Ishikawa (cell line): ENCODE data around the gene CFAP161.

Experiments used
- CEBPB ChIP-seq: IDR thresholded peaks from 2 replicates; pipeline ENCODE4 v1.6.1; 2012
- CREB1 ChIP-seq: IDR thresholded peaks from 2 replicates; pipeline ENCODE4 v1.6.1; 2012; ENCODE audit warnings: low read depth
- EGR1 ChIP-seq: IDR thresholded peaks from 2 replicates; pipeline ENCODE4 v1.6.1; 2012
- EP300 ChIP-seq: IDR thresholded peaks from 2 replicates; pipeline ENCODE4 v1.6.1; 2012; ENCODE audit warnings: borderline replicate concordance
- FOXM1 ChIP-seq: IDR thresholded peaks from 2 replicates; pipeline ENCODE4 v1.6.1; 2012; ENCODE audit warnings: low read depth, borderline replicate concordance
- MAX ChIP-seq: IDR thresholded peaks from 2 replicates; pipeline ENCODE4 v1.6.1; 2012
- NFIC ChIP-seq: IDR thresholded peaks from 2 replicates; pipeline ENCODE4 v1.6.1; 2012
- RAD21 ChIP-seq: IDR thresholded peaks from 2 replicates; pipeline ENCODE4 v1.6.1; 2012; ENCODE audit warnings: low read depth
- REST ChIP-seq: IDR thresholded peaks from 2 replicates; pipeline ENCODE4 v1.6.1; 2012; ENCODE audit warnings: low read depth, mild to moderate bottlenecking
- TAF1 ChIP-seq: IDR thresholded peaks from 2 replicates; pipeline ENCODE4 v1.6.1; 2012; ENCODE audit warnings: low read depth, mild to moderate bottlenecking
- TCF12 ChIP-seq: IDR thresholded peaks from 2 replicates; pipeline ENCODE4 v1.6.1; 2012; ENCODE audit warnings: low read depth
- TEAD4 ChIP-seq: IDR thresholded peaks from 2 replicates; pipeline ENCODE4 v1.6.1; 2012
- USF1 ChIP-seq: IDR thresholded peaks from 2 replicates; pipeline ENCODE4 v1.6.1; 2012
- YY1 ChIP-seq: IDR thresholded peaks from 2 replicates; pipeline ENCODE4 v1.6.1; 2012; ENCODE audit warnings: low read depth
- ZBTB7A ChIP-seq: IDR thresholded peaks from 2 replicates; pipeline ENCODE4 v1.6.1; 2012; ENCODE audit warnings: low read depth

CFAP161 gene

GRCh38 chr15:81117581-81117980 is 16.5 kb upstream of the CFAP161 start:
- TF ChIP-seq CREB1 (no peak), USF1 (no peak), TEAD4 (no peak), REST (no peak), TAF1 (no peak), FOXM1 (no peak), YY1 (no peak), CEBPB (no peak), RAD21 (no peak), EGR1 (no peak), ZBTB7A (no peak), MAX (no peak), TCF12 (no peak), NFIC (no peak), EP300 (no peak)

- TF ChIP-seq MAX (0 out of 2 replicates have a peak, but pooled peaks have one; percentile 25), TAF1 (no peak)
Observed at GRCh38 chr15:81118361-81118760, 15.7 kb upstream of the CFAP161 start.

GRCh38 chr15:81120069-81120468 is 14.0 kb upstream of the CFAP161 start:
- TF ChIP-seq TCF12 (no peak), FOXM1 (no peak), USF1 (no peak), MAX (no peak), CREB1 (no peak), YY1 (no peak), NFIC (no peak), TEAD4 (no peak), RAD21 (no peak), TAF1 (no peak)

- TF ChIP-seq YY1 (no peak), EP300 (no peak), CEBPB (no peak), EGR1 (no peak), USF1 (no peak), REST (no peak), TEAD4 (no peak), RAD21 (no peak), TAF1 (no peak), CREB1 (no peak), ZBTB7A (no peak), MAX (no peak), FOXM1 (no peak), NFIC (no peak), TCF12 (no peak)
Observed at GRCh38 chr15:81126892-81127291, 7.2 kb upstream of the CFAP161 start.

GRCh38 chr15:81146006-81146405 is 11.9 kb downstream of the CFAP161 start:
- TF ChIP-seq YY1: no peak
- no peak for TF ChIP-seq TAF1

- TF ChIP-seq TAF1 (no peak), MAX (no peak), EP300 (no peak), TEAD4 (no peak), FOXM1 (no peak), USF1 (no peak), REST (no peak), ZBTB7A (no peak), CREB1 (no peak), YY1 (no peak), EGR1 (no peak), RAD21 (no peak), NFIC (no peak), TCF12 (no peak)
Observed at GRCh38 chr15:81146466-81146865, 12.4 kb downstream of the CFAP161 start.
